PC-9 (cell line): ENCODE data around the gene AHI1. TPM values are rescaled to one million over a fixed set of nuclear protein-coding genes. Genes with fewer than 3 reads are reported as not detected.
A peak's percentile ranks its signal among the peaks of the same experiment; 100 is the strongest.

Source experiments
- BruUV-seq: library from RNA; stranded (reverse); fragments of 400-500 nt; replicated peaks from 2 replicates; lab custom pipeline; 2021; lab: Mats Ljungman, UMichigan
- CTCF ChIA-PET: fragments of 300-600 bp; sonication (Branson Sonifier 250); formaldehyde crosslinking; loops from one replicate; lab custom pipeline; 2022; ENCODE audit warnings: antibody characterized with exemption; lab: Charles Lee
- POLR2A ChIA-PET: fragments of 300-600 bp; sonication (Branson Sonifier 250); formaldehyde crosslinking; loops from one replicate; lab custom pipeline; 2022; ENCODE audit warnings: antibody characterized with exemption; ENCODE audit not compliant: unreplicated experiment; lab: Charles Lee
- DNase-seq, 2 experiments: peaks; one replicate each; pipeline versions ENCODE4 v3.0.0 to v3.0.0-alpha.2; 2015 to 2022; ENCODE audit warnings: mixed read lengths in 1 of 2
- H2AFZ ChIP-seq: fragments of 200-600 bp; sonication (generic); 2 replicates; pipeline ENCODE4 v1.8.1; 2017; ENCODE audit warnings: antibody characterized with exemption
- H3F3A ChIP-seq: fragments of 200-600 bp; sonication (generic); 2 replicates; pipeline ENCODE4 v1.8.1; 2017; ENCODE audit warnings: antibody characterized with exemption, mild to moderate bottlenecking, low read depth; ENCODE audit not compliant: insufficient read depth
- H3K27ac ChIP-seq: fragments of 200-600 bp; sonication (generic); 2 replicates; pipeline ENCODE4 v1.6.1; 2016; ENCODE audit warnings: mixed run types
- H3K27me3 ChIP-seq: fragments of 200-600 bp; sonication (generic); 2 replicates; pipeline ENCODE4 v1.6.1; 2016; ENCODE audit warnings: low read depth, mixed run types; ENCODE audit not compliant: insufficient read depth
- H3K36me3 ChIP-seq: fragments of 200-600 bp; sonication (generic); 2 replicates; pipeline ENCODE4 v1.6.1; 2016; ENCODE audit warnings: low read depth, mixed run types
- H3K4me1 ChIP-seq: fragments of 200-600 bp; sonication (generic); replicated peaks from 2 replicates; pipeline ENCODE4 v1.6.1; 2016; ENCODE audit warnings: mixed run types; ENCODE audit not compliant: insufficient read depth
- H3K4me2 ChIP-seq: fragments of 200-600 bp; sonication (generic); 2 replicates; pipeline ENCODE4 v1.6.1; 2017; ENCODE audit warnings: mixed run types
- H3K4me3 ChIP-seq: fragments of 200-600 bp; sonication (generic); 2 replicates; pipeline ENCODE4 v1.6.1; 2016; ENCODE audit warnings: mixed run types
- H3K79me2 ChIP-seq: fragments of 200-600 bp; sonication (generic); 2 replicates; pipeline ENCODE4 v1.6.1; 2017; ENCODE audit warnings: low read depth, mixed run types
- H3K9me2 ChIP-seq: fragments of 200-600 bp; sonication (generic); 2 replicates; pipeline ENCODE4 v1.8.1; 2017; ENCODE audit warnings: mild to moderate bottlenecking; ENCODE audit not compliant: insufficient read depth
- H3K9me3 ChIP-seq: fragments of 200-600 bp; sonication (generic); 2 replicates; pipeline ENCODE4 v1.8.1; 2016; ENCODE audit warnings: low read depth; ENCODE audit not compliant: insufficient read depth
- H4K20me1 ChIP-seq: fragments of 200-600 bp; sonication (generic); 2 replicates; pipeline ENCODE4 v1.8.1; 2017; ENCODE audit not compliant: insufficient read depth
- CTCF ChIP-seq: fragments of 200-600 bp; sonication (generic); conservative IDR thresholded peaks from 2 replicates; pipeline ENCODE4 v1.6.1; 2017; ENCODE audit warnings: mixed run types, antibody characterized with exemption, mild to moderate bottlenecking, moderate library complexity
- EZH2 ChIP-seq: fragments of 200-600 bp; sonication (generic); IDR thresholded peaks from 2 replicates; pipeline ENCODE4 v1.8.0; 2017; ENCODE audit warnings: antibody characterized with exemption, low read depth
- intact Hi-C: fragments of 100-400 bp; cut with micrococcal nuclease; formaldehyde crosslinking; loops from one replicate; pipeline ENCODE4 v1.10.0; 2022; ENCODE audit not compliant: unreplicated experiment
- total RNA-seq: library from RNA; stranded (reverse); gene quantifications from 2 replicates; pipeline ENCODE4 v1.2.3, GENCODE V29; 2021

Gene AHI1
- total RNA-seq, 1 experiment from 2014 or later = 19.9 TPM

DNA sequence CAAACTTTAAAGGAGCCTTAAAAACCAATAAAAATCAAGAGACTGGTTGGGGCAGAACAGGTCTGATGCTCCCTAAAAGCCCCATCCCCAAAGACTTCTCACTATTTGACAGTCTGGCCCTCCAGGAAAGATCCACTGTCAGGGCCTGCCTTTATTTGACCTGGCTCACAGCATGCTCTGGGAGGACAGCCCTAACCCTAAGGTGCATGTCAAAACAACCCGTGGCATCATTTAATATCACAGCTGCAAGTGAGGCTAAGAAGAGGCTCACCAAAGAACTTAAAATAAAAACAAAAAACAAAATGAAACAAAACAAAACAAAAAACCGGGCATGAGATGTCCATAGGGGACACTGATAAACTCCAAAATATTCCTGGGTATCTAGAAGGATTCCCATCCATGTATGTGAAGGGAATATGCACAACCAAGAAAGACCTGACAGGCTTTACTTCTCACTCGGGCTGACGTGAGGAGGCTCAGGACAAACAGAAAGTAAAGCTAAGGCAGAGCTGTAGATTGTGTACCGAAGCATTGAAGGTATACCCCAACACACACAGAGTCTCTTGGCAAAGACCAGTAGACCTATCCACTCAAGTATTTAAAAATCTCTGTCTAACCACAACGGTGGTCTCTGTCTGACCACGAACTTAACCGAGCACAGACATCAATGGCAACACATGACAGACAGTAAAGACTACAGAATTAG is 57.3 kb downstream of the AHI1 start:
- H3K4me2 ChIP-seq = no peak overlapping the region
- no TSS peak for BruUV-seq
- H3K4me1 ChIP-seq = no peaks in the 10 kb centered on the region
- DNase-seq = peak in 1 of 2 experiments; percentile 17
- no peaks in the 10 kb centered on the region for H4K20me1 ChIP-seq
- H3K9me3 ChIP-seq = no peaks in the 10 kb centered on the region
- no peaks in the 10 kb centered on the region for H3K27me3 ChIP-seq
- intact Hi-C loops = no loop called here
- H3K36me3 ChIP-seq = 0 out of 2 replicates have a peak, but pooled peaks cover 3% of the 10 kb centered on the region
- H2AFZ ChIP-seq = no peak overlapping the region
- TF ChIP-seq CTCF (no peak), EZH2 (no peak)
- CTCF ChIA-PET = no interaction called here
- H3K79me2 ChIP-seq = no peaks in the 10 kb centered on the region
- H3K27ac ChIP-seq = no peak overlapping the region
- H3K9me2 ChIP-seq = no peaks in the 10 kb centered on the region
- H3F3A ChIP-seq = 0 out of 2 replicates have a peak, but pooled peaks cover 6% of the 10 kb centered on the region
- POLR2A ChIA-PET = no interaction called here
- H3K4me3 ChIP-seq = no peak overlapping the region

- TF ChIP-seq CTCF = no peak
- no peak for TF ChIP-seq EZH2
- no peak overlapping the region for H3K4me2 ChIP-seq
- no TSS peak for BruUV-seq
- H2AFZ ChIP-seq = no peak overlapping the region
- H3K4me1 ChIP-seq = no peaks in the 10 kb centered on the region
- H3K27ac ChIP-seq = no peak overlapping the region
- no peaks in the 10 kb centered on the region for H3K79me2 ChIP-seq
- ChIA-PET POLR2A (no interaction called here), CTCF (no interaction called here)
- 0 out of 2 replicates have a peak, but pooled peaks cover 5% of the 10 kb centered on the region for H3K36me3 ChIP-seq
- intact Hi-C loops = no loop called here
- H3K9me2 ChIP-seq = no peaks in the 10 kb centered on the region
- H3F3A ChIP-seq = 0 out of 2 replicates have a peak, but pooled peaks cover 6% of the 10 kb centered on the region
- H4K20me1 ChIP-seq = no peaks in the 10 kb centered on the region
- no peak overlapping the region for H3K4me3 ChIP-seq
- H3K27me3 ChIP-seq = no peaks in the 10 kb centered on the region
- DNase-seq = no peak
- no peaks in the 10 kb centered on the region for H3K9me3 ChIP-seq
Measured at GRCh38 chr6:135439549-135439948, 58.0 kb downstream of the AHI1 start.

GRCh38 chr6:135438907-135439535 is 58.5 kb downstream of the AHI1 start:
- H4K20me1 ChIP-seq = no peaks in the 10 kb centered on the region
- BruUV-seq = no TSS peak
- no peaks in the 10 kb centered on the region for H3K9me3 ChIP-seq
- H3K36me3 ChIP-seq = 0 out of 2 replicates have a peak, but pooled peaks cover 6% of the 10 kb centered on the region
- DNase-seq = peak in 1 of 2 experiments; percentile 35
- H3K9me2 ChIP-seq = no peaks in the 10 kb centered on the region
- CTCF ChIA-PET = no interaction called here
- POLR2A ChIA-PET = no interaction called here
- H3K4me3 ChIP-seq = no peak overlapping the region
- H3K79me2 ChIP-seq = no peaks in the 10 kb centered on the region
- H3K27me3 ChIP-seq = no peaks in the 10 kb centered on the region
- intact Hi-C loops = no loop called here
- no peaks in the 10 kb centered on the region for H3K4me1 ChIP-seq
- H2AFZ ChIP-seq = no peak overlapping the region
- H3F3A ChIP-seq = 0 out of 2 replicates have a peak, but pooled peaks cover 6% of the 10 kb centered on the region
- H3K4me2 ChIP-seq = no peak overlapping the region
- no peak overlapping the region for H3K27ac ChIP-seq
- TF ChIP-seq EZH2 (no peak), CTCF (peak; percentile 73)
